B cell (primary cell): Measurements from ENCODE around the gene KAZN.

Source experiments
- CTCF ChIP-seq: fragments of 200-600 bp; IDR thresholded peaks from one replicate; pipeline ENCODE4 v1.8.0; 2022; ENCODE audit warnings: antibody characterized with exemption, mild to moderate bottlenecking
- EZH2 ChIP-seq: IDR thresholded peaks from 2 replicates; pipeline ENCODE4 v1.6.1; 2012; ENCODE audit warnings: borderline replicate concordance, low read depth, mild to moderate bottlenecking, moderate library complexity, low read length; ENCODE audit not compliant: insufficient read depth, poor library complexity, severe bottlenecking

DNA sequence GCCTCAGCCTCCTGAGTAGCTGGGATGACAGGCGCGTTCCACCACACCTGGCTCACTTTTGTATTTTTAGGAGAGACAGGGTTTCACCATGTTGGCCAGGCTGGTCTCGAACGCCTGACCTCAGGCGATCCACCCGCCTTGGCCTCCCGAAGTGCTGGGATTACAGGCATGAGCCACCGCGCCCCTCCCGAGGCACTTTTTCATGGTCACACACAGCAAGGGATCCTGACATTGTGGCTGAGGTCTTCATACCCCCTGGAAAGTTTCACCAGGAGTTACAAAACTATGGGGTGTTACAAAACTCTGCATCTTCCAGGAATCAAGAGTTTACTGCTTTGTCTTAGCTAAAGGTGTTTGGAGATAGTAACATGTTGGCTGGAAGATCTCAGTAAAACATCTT lies 320.8 kb downstream of the KAZN start:
- TF ChIP-seq CTCF (no peak), EZH2 (no peak)
